Neutrophil (primary cell): ENCODE results near the gene PNKP.
A peak's percentile ranks its signal among the peaks of the same experiment; 100 is the strongest.

Source experiments
- H3K27ac ChIP-seq: fragments of 200-600 bp; sonication (generic); 2 replicates; pipeline ENCODE4 v1.5.1; 2016; ENCODE audit warnings: mild to moderate bottlenecking, moderate library complexity
- H3K27me3 ChIP-seq: fragments of 200-600 bp; sonication (generic); 2 replicates; pipeline ENCODE4 v1.6.0; 2016; ENCODE audit warnings: mild to moderate bottlenecking
- H3K36me3 ChIP-seq: fragments of 200-600 bp; sonication (generic); 2 replicates; pipeline ENCODE4 v1.5.1; 2017
- H3K4me1 ChIP-seq, 2 experiments: fragments of 200-600 bp in 1 of 2; sonication (generic) in 1 of 2; 1 replicate in 1 of 2; 2 replicates in 1 of 2; pipeline versions ENCODE4 v1.5.1 to v1.6.1; 2013 to 2016; ENCODE audit warnings: low read depth in 1 of 2, low read length in 1 of 2, mild to moderate bottlenecking in 1 of 2, moderate library complexity in 1 of 2; ENCODE audit not compliant: control insufficient read depth in 1 of 2, insufficient read depth in 1 of 2
- H3K4me3 ChIP-seq, 2 experiments: fragments of 200-600 bp in 1 of 2; sonication (generic) in 1 of 2; 1 replicate in 1 of 2; 2 replicates in 1 of 2; pipeline ENCODE4 v1.5.1; 2013 to 2016; ENCODE audit warnings: low read depth in 1 of 2, low read length in 1 of 2, mild to moderate bottlenecking in 1 of 2, moderate library complexity in 1 of 2
- H3K9me3 ChIP-seq: fragments of 200-600 bp; sonication (generic); 2 replicates; pipeline ENCODE4 v1.5.1; 2016
- CTCF ChIP-seq: fragments of 200-600 bp; sonication (generic); IDR thresholded peaks from 2 replicates; pipeline ENCODE4 v1.5.1; 2016; ENCODE audit warnings: antibody characterized with exemption

Gene PNKP

GRCh38 chr19:49878744-49879070 is 11.3 kb upstream of the PNKP start:
- Histone ChIP-seq H3K36me3 (peaks cover 37% of the 10 kb centered on the region), H3K9me3 (no peaks in the 10 kb centered on the region), H3K4me1 (peaks cover 21 to 23% of the 10 kb centered on the region in 2 experiments), H3K27ac (peak overlapping the region; percentile 95), H3K4me3 (no peak overlapping the region), H3K27me3 (no peaks in the 10 kb centered on the region)
- no peak for TF ChIP-seq CTCF

DNA sequence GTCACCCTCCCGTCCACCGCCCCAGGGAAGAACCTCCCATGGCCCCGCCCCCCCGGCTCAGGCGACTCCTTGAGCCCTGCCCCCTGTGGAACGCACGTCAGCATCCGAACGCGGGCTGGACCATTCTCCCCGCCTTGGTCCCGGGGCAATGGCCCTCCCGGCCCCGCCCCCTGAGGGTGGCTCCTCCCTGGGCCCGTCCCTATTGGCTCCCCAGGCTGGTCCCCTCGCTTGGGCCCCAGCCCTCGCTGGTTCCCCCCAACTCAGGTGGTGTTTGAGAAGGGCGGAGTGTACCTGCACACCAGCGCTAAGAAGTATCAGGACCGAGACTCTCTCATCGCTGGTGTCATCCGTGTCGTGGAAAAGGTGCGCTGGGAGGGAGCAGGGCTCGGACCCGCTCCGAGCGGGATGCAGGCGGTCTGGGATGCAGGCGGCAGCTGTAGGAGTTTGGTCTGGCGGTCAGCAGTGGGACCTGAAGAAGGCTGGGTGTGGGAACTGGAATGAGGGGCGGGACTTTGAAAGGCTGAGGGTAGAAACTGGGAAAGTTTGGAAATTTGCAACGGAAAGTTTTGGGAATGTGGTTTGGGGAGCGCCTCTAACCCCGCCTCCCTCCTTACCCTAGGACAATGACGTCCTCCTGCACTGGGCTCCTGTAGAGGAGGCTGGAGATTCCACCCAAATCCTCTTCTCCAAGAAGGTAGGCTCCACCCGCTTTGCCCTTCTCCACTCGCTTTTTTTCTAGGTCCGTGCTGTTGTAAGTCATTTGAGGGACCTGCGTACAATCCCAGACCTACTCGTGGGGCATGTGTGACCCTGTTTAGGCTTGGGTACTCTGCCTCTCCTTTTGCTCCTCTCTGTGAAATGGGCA is 10.7 kb upstream of the PNKP start:
- TF ChIP-seq CTCF, result no peak
- Histone ChIP-seq H3K9me3 (no peaks in the 10 kb centered on the region), H3K4me1 (peaks cover 21 to 23% of the 10 kb centered on the region in 2 experiments), H3K4me3 (peak overlapping the region; percentile 99), H3K27me3 (no peaks in the 10 kb centered on the region), H3K27ac (peak overlapping the region; percentile 95), H3K36me3 (peaks cover 31% of the 10 kb centered on the region)

GRCh38 chr19:49877020-49877878 is 9.9 kb upstream of the PNKP start, which contains the start of the genes AKT1S1 and TBC1D17:
TSS of gene AKT1S1 (minus strand) at chr19:49877355. CDS start at chr19:49873295, 4,060 bp downstream.
TSS of gene TBC1D17 (plus strand) at chr19:49877702. CDS start at chr19:49877724, 22 bp downstream.
- peak; percentile 7 for TF ChIP-seq CTCF
- Histone ChIP-seq H3K36me3 (peaks cover 22% of the 10 kb centered on the region), H3K27ac (peak within 1 kb of the TSS; percentile 95), H3K4me1 (peaks cover 21 to 23% of the 10 kb centered on the region in 2 experiments), H3K27me3 (no peaks in the 10 kb centered on the region), H3K4me3 (peak within 1 kb of the TSS; percentile 99), H3K9me3 (no peaks in the 10 kb centered on the region)

- no peaks in the 10 kb centered on the region for H3K27me3 ChIP-seq
Observed at GRCh38 chr19:49876422-49877019, 9.1 kb upstream of the PNKP start.

More at GRCh38 chr19:49876422-49877019, 9.1 kb upstream of the PNKP start:
- Histone ChIP-seq H3K4me3 (peak overlapping the region; percentile 99), H3K27ac (peak overlapping the region; percentile 95), H3K36me3 (peaks cover 15% of the 10 kb centered on the region), H3K9me3 (no peaks in the 10 kb centered on the region), H3K4me1 (peaks cover 21 to 23% of the 10 kb centered on the region in 2 experiments)
- no peak for TF ChIP-seq CTCF
